NCI-H2029 (cell line): ENCODE results near the gene ACBD3.
A peak's percentile ranks its signal among the peaks of the same experiment; 100 is the strongest.

ENCODE experiments used
- DNase-seq: peaks from one replicate; lab custom pipeline; 2025; lab: John Stamatoyannopoulos, UW

Gene ACBD3

GRCh38 chr1:226111883-226112261 lies 74.7 kb downstream of the ACBD3 start:
- DNase-seq = no peak

GRCh38 chr1:226111098-226111882 lies 75.3 kb downstream of the ACBD3 start:
- DNase-seq = no peak

GRCh38 chr1:226110249-226111097 lies 76.1 kb downstream of the ACBD3 start:
- DNase-seq = peak; percentile 31

- peak; percentile 46 for DNase-seq
These were observed 76.7 kb downstream of the ACBD3 start for GRCh38 chr1:226109829-226110248.

GRCh38 chr1:226108935-226109828 lies 77.4 kb downstream of the ACBD3 start:
- no peak for DNase-seq

- DNase-seq = no peak
These were observed 78.8 kb downstream of the ACBD3 start for GRCh38 chr1:226107471-226108460.

GRCh38 chr1:226104671-226105121 lies 81.8 kb downstream of the ACBD3 start:
- no peak for DNase-seq

- DNase-seq = no peak
These were observed 85.8 kb downstream of the ACBD3 start for GRCh38 chr1:226100436-226101391.

GRCh38 chr1:226098870-226099835 lies 87.4 kb downstream of the ACBD3 start:
- no peak for DNase-seq

GRCh38 chr1:226097866-226098625 lies 88.5 kb downstream of the ACBD3 start:
- no peak for DNase-seq

GRCh38 chr1:226095286-226095685 lies 91.3 kb downstream of the ACBD3 start:
- no peak for DNase-seq
